Bronchial epithelial cell (primary cell): ENCODE results near the gene TDRD12. TPM values are rescaled to one million over a fixed set of nuclear protein-coding genes. Genes with fewer than 3 reads are reported as not detected.

ENCODE experiments used
- DNase-seq: peaks from one replicate; pipeline ENCODE4 v3.0.0-alpha.2; 2010; ENCODE audit warnings: low read depth
- FAIRE-seq: peaks from 2 replicates; lab custom pipeline; 2011; peaks lifted over from hg19 to GRCh38; lab: Jason Lieb, UNC
- H3K27me3 ChIP-seq: 2 replicates; pipeline ENCODE4 v1.5.1; 2011; ENCODE audit warnings: low read length; ENCODE audit not compliant: control insufficient read depth, insufficient read depth
- H3K36me3 ChIP-seq: 2 replicates; pipeline ENCODE4 v1.5.1; 2011; ENCODE audit warnings: low read length; ENCODE audit not compliant: control insufficient read depth, insufficient read depth
- H3K4me3 ChIP-seq: 2 replicates; pipeline ENCODE4 v1.5.1; 2011; ENCODE audit warnings: mild to moderate bottlenecking, low read depth, low read length, control low read depth
- CTCF ChIP-seq: IDR thresholded peaks from 2 replicates; pipeline ENCODE4 v1.5.1; 2011; ENCODE audit warnings: mild to moderate bottlenecking, moderate library complexity, low read length, control low read depth, inconsistent platforms; ENCODE audit not compliant: insufficient read depth, severe bottlenecking
- total RNA-seq: library from RNA; depleted of rRNA; stranded (reverse); fragments of >200 nt; gene quantifications from 2 replicates; pipeline ENCODE4 v1.2.1, GENCODE V29; 2014

The TDRD12 gene
- total RNA-seq, 1 donor from 2014 or later: 1.6 TPM

GRCh38 chr19:32718286-32718685 lies 1.3 kb upstream of the TDRD12 start:
- peak; percentile 52 for FAIRE-seq

GRCh38 chr19:32720216-32720935 lies 809 bp downstream of the TDRD12 start:
- TF ChIP-seq CTCF: no peak
- no peak for DNase-seq
- H3K36me3 ChIP-seq: no peaks in the 10 kb centered on the region
- no peak overlapping the region for H3K4me3 ChIP-seq
- no peaks in the 10 kb centered on the region for H3K27me3 ChIP-seq
- FAIRE-seq: no peak

More at GRCh38 chr19:32718286-32718685, 1.3 kb upstream of the TDRD12 start:
- TF ChIP-seq CTCF: no peak
- no peaks in the 10 kb centered on the region for H3K36me3 ChIP-seq
- no peak overlapping the region for H3K4me3 ChIP-seq
- DNase-seq: peak; percentile 39
- no peaks in the 10 kb centered on the region for H3K27me3 ChIP-seq

GRCh38 chr19:32720936-32721250 lies 1.3 kb downstream of the TDRD12 start:
- no peak for TF ChIP-seq CTCF
- H3K36me3 ChIP-seq: no peaks in the 10 kb centered on the region
- H3K27me3 ChIP-seq: no peaks in the 10 kb centered on the region
- FAIRE-seq (no peak), DNase-seq (no peak)
- no peak overlapping the region for H3K4me3 ChIP-seq

GRCh38 chr19:32735936-32736335 lies 16.4 kb downstream of the TDRD12 start:
- H3K27me3 ChIP-seq: no peaks in the 10 kb centered on the region
- H3K36me3 ChIP-seq: no peaks in the 10 kb centered on the region
- no peak for DNase-seq
- TF ChIP-seq CTCF: no peak
- FAIRE-seq: no peak
- H3K4me3 ChIP-seq: no peak overlapping the region

- DNase-seq (no peak), FAIRE-seq (no peak)
- Histone ChIP-seq H3K4me3 (no peak overlapping the region), H3K36me3 (no peaks in the 10 kb centered on the region), H3K27me3 (no peaks in the 10 kb centered on the region)
- TF ChIP-seq CTCF: no peak
These were observed 23.5 kb downstream of the TDRD12 start for GRCh38 chr19:32743021-32743420.

- H3K27me3 ChIP-seq: no peaks in the 10 kb centered on the region
- H3K36me3 ChIP-seq: no peaks in the 10 kb centered on the region
- no peak for FAIRE-seq
- TF ChIP-seq CTCF: no peak
- H3K4me3 ChIP-seq: no peak overlapping the region
- no peak for DNase-seq
These were observed 23.9 kb downstream of the TDRD12 start for GRCh38 chr19:32743447-32743846.
